Measurements from ENCODE around the gene FLII.

FLII gene

GRCh38 chr17:18241229-18241871 lies 17.2 kb downstream of the FLII start:
- DNase-seq: no peak

- DNase-seq: no peak
Measured at GRCh38 chr17:18240449-18240848, 18.1 kb downstream of the FLII start.

- DNase-seq: no peak
Measured at GRCh38 chr17:18238299-18238698, 20.2 kb downstream of the FLII start.

GRCh38 chr17:18237461-18237860 lies 21.1 kb downstream of the FLII start:
- no peak for DNase-seq

GRCh38 chr17:18236494-18236893 lies 22.0 kb downstream of the FLII start:
- DNase-seq: no peak

GRCh38 chr17:18235743-18236256 lies 22.7 kb downstream of the FLII start:
- no peak for DNase-seq

- no peak for DNase-seq
Measured at GRCh38 chr17:18234853-18235380, 23.6 kb downstream of the FLII start.

GRCh38 chr17:18233803-18234518 lies 24.6 kb downstream of the FLII start:
- no peak for DNase-seq

GRCh38 chr17:18231164-18231563 lies 27.4 kb downstream of the FLII start:
- no peak for DNase-seq

- DNase-seq: no peak
Measured at GRCh38 chr17:18230288-18231141, 28.0 kb downstream of the FLII start.

GRCh38 chr17:18229771-18230170 lies 28.8 kb downstream of the FLII start:
- DNase-seq: no peak

- no peak for DNase-seq
Measured at GRCh38 chr17:18229254-18229653, 29.3 kb downstream of the FLII start.

GRCh38 chr17:18228176-18228682 lies 30.3 kb downstream of the FLII start:
- DNase-seq: no peak

GRCh38 chr17:18227635-18228034 lies 30.9 kb downstream of the FLII start:
- no peak for DNase-seq

- DNase-seq: no peak
Measured at GRCh38 chr17:18226284-18226945, 32.1 kb downstream of the FLII start.

GRCh38 chr17:18225642-18226283 lies 32.8 kb downstream of the FLII start:
- DNase-seq: peak; percentile 47

- peak; percentile 93 for DNase-seq
Measured at GRCh38 chr17:18225121-18225641, 33.4 kb downstream of the FLII start, which contains the start of gene LLGL1. Gene LLGL1, plus strand, starts transcription at chr17:18225635. Its CDS starts 48 bp downstream, at chr17:18225683.

GRCh38 chr17:18224387-18225120 lies 34.0 kb downstream of the FLII start:
- DNase-seq: no peak

GRCh38 chr17:18224053-18224386 lies 34.5 kb downstream of the FLII start:
- no peak for DNase-seq

- DNase-seq: no peak
Measured at GRCh38 chr17:18218756-18219415, 39.7 kb downstream of the FLII start.
